H1 (cell line): ENCODE data around the gene BCL2L11. TPM values are rescaled to one million over a fixed set of nuclear protein-coding genes. Genes with fewer than 3 reads are reported as not detected.
A peak's percentile ranks its signal among the peaks of the same experiment; 100 is the strongest.

Experiments
- CTCF ChIA-PET: fragments of 300-600 bp; sonication (Branson Sonifier 250); formaldehyde crosslinking; loops from one replicate; lab custom pipeline; 2021; ENCODE audit not compliant: partially characterized antibody; lab: Charles Lee
- POLR2A ChIA-PET: fragments of 300-600 bp; sonication (Branson Sonifier 250); formaldehyde crosslinking; loops from one replicate; lab custom pipeline; 2021; ENCODE audit warnings: inconsistent platforms; ENCODE audit not compliant: partially characterized antibody; lab: Charles Lee
- DNase-seq, 2 experiments: peaks; one replicate each; pipeline versions ENCODE4 v3.0.0 to v3.0.0-alpha.2; 2010 to 2022; ENCODE audit warnings: low spot score in 2 of 2, low read depth in 1 of 2, mixed read lengths in 1 of 2
- FAIRE-seq: peaks from 2 replicates; lab custom pipeline; 2011; peaks lifted over from hg19 to GRCh38; lab: Jason Lieb, UNC
- H2AFZ ChIP-seq: 2 replicates; pipeline ENCODE4 v1.8.1; 2012; ENCODE audit warnings: low read length, inconsistent platforms
- H2AK5ac ChIP-seq: 2 replicates; pipeline ENCODE4 v1.6.1; 2013; ENCODE audit warnings: low read depth, low read length
- H2BK120ac ChIP-seq: replicated peaks from 2 replicates; pipeline ENCODE3; 2013; ENCODE audit warnings: low read depth, low read length, inconsistent platforms
- H2BK12ac ChIP-seq: 2 replicates; pipeline ENCODE4 v1.6.1; 2013; ENCODE audit warnings: low read depth, low read length
- H2BK15ac ChIP-seq: 2 replicates; pipeline ENCODE4 v1.6.1; 2013; ENCODE audit warnings: low read length
- H2BK20ac ChIP-seq: 2 replicates; pipeline ENCODE4 v1.6.1; 2013; ENCODE audit warnings: low read length
- H2BK5ac ChIP-seq: 2 replicates; pipeline ENCODE4 v1.6.1; 2013; ENCODE audit warnings: low read depth, low read length
- H3K14ac ChIP-seq: 2 replicates; pipeline ENCODE4 v1.6.1; 2013; ENCODE audit warnings: inconsistent platforms; ENCODE audit not compliant: insufficient read length
- H3K18ac ChIP-seq: 2 replicates; pipeline ENCODE4 v1.6.1; 2013; ENCODE audit warnings: low read length; ENCODE audit errors: extremely low read depth
- H3K23ac ChIP-seq: 2 replicates; pipeline ENCODE4 v1.6.1; 2013; ENCODE audit warnings: inconsistent platforms; ENCODE audit not compliant: insufficient read length
- H3K23me2 ChIP-seq: 2 replicates; pipeline ENCODE4 v1.6.1; 2013; ENCODE audit warnings: low read depth, low read length
- H3K27ac ChIP-seq: 2 replicates; pipeline ENCODE4 v1.6.1; 2011; ENCODE audit warnings: low read depth, low read length, inconsistent platforms
- H3K27me3 ChIP-seq, 4 experiments: replicated peaks in 1 of 4; 1 replicate in 1 of 4; 2 replicates in 3 of 4; pipeline versions ENCODE4 v1.6.1 to v1.8.1; 2011 to 2013; ENCODE audit warnings: low read length in 3 of 4, mild to moderate bottlenecking in 3 of 4, inconsistent platforms in 2 of 4, mixed read lengths in 2 of 4, moderate library complexity in 1 of 4; ENCODE audit not compliant: control insufficient read depth in 3 of 4, insufficient read depth in 3 of 4; ENCODE audit errors: extremely low read depth in 1 of 4
- H3K36me3 ChIP-seq, 4 experiments: 2 replicates each; pipeline versions ENCODE4 v1.6.1 to v1.8.1; 2011 to 2013; ENCODE audit warnings: mild to moderate bottlenecking in 4 of 4, low read length in 3 of 4, moderate library complexity in 2 of 4, control low read depth in 1 of 4, inconsistent platforms in 1 of 4; ENCODE audit not compliant: insufficient read depth in 4 of 4, control insufficient read depth in 2 of 4
- H3K4ac ChIP-seq: replicated peaks from 2 replicates; pipeline ENCODE3; 2013; ENCODE audit warnings: low read length, low read depth, mixed read lengths, inconsistent platforms; ENCODE audit not compliant: insufficient read length
- H3K4me1 ChIP-seq, 4 experiments: replicated peaks in 1 of 4; 1 replicate in 1 of 4; 2 replicates in 3 of 4; pipeline versions ENCODE4 v1.6.1 to v1.8.1; 2011 to 2013; ENCODE audit warnings: low read length in 3 of 4, inconsistent platforms in 2 of 4, mixed read lengths in 1 of 4; ENCODE audit not compliant: insufficient read depth in 4 of 4, control insufficient read depth in 3 of 4
- H3K4me2 ChIP-seq, 2 experiments: 2 replicates each; pipeline versions ENCODE4 v1.6.1 to v1.8.1; 2011 to 2013; ENCODE audit warnings: low read depth in 2 of 2, low read length in 2 of 2, control low read depth in 1 of 2, inconsistent platforms in 1 of 2, mild to moderate bottlenecking in 1 of 2; ENCODE audit not compliant: insufficient read depth in 1 of 2
- H3K4me3 ChIP-seq, 4 experiments: fragments of 200-600, 300-600 bp in 1 of 4; sonication (generic), shearing (Covaris generic), sonication (Bioruptor Twin) in 1 of 4; 2 replicates each; pipeline versions ENCODE4 v1.5.1 to v1.8.1; 2011 to 2016; ENCODE audit warnings: low read length in 4 of 4, low read depth in 3 of 4, control low read depth in 2 of 4, inconsistent platforms in 2 of 4, mild to moderate bottlenecking in 2 of 4, mixed read lengths in 1 of 4, moderate library complexity in 1 of 4; ENCODE audit not compliant: insufficient read depth in 2 of 4; ENCODE audit errors: extremely low read depth in 1 of 4
- H3K56ac ChIP-seq: replicated peaks from 2 replicates; pipeline ENCODE3; 2013; ENCODE audit warnings: low read depth, mild to moderate bottlenecking, mixed read lengths, low read length, inconsistent platforms; ENCODE audit not compliant: insufficient read length
- H3K79me1 ChIP-seq: 2 replicates; pipeline ENCODE4 v1.6.1; 2013; ENCODE audit warnings: low read depth, low read length, control low read depth
- H3K79me2 ChIP-seq, 2 experiments: 2 replicates each; pipeline versions ENCODE4 v1.6.1 to v1.8.1; 2012 to 2013; ENCODE audit warnings: low read length in 2 of 2, mild to moderate bottlenecking in 2 of 2, inconsistent platforms in 1 of 2; ENCODE audit not compliant: insufficient read depth in 2 of 2, control insufficient read depth in 1 of 2
- H3K9ac ChIP-seq, 4 experiments: replicated peaks in 1 of 4; 1 replicate in 1 of 4; 2 replicates in 3 of 4; pipeline versions ENCODE4 v1.6.1 to v1.8.1; 2011 to 2013; ENCODE audit warnings: low read depth in 3 of 4, low read length in 3 of 4, control low read depth in 2 of 4, mild to moderate bottlenecking in 2 of 4, moderate library complexity in 2 of 4, inconsistent platforms in 1 of 4; ENCODE audit errors: extremely low read depth in 1 of 4
- H3K9me3 ChIP-seq, 2 experiments: 2 replicates each; pipeline versions ENCODE4 v1.6.1 to v1.8.1; 2012 to 2013; ENCODE audit warnings: mild to moderate bottlenecking in 2 of 2, moderate library complexity in 2 of 2, control low read depth in 1 of 2, inconsistent platforms in 1 of 2, low read depth in 1 of 2, low read length in 1 of 2, mixed read lengths in 1 of 2; ENCODE audit not compliant: insufficient read depth in 2 of 2
- H4K20me1 ChIP-seq, 2 experiments: replicated peaks in 1 of 2; 2 replicates each; pipeline versions ENCODE3 to v1.8.1; 2011 to 2013; ENCODE audit warnings: inconsistent platforms in 2 of 2, low read length in 2 of 2, mild to moderate bottlenecking in 1 of 2; ENCODE audit not compliant: insufficient read depth in 2 of 2, control insufficient read depth in 1 of 2
- H4K5ac ChIP-seq: 2 replicates; pipeline ENCODE4 v1.6.1; 2013; ENCODE audit warnings: low read length, low read depth, mixed read lengths, inconsistent platforms; ENCODE audit not compliant: insufficient read length
- H4K8ac ChIP-seq: 2 replicates; pipeline ENCODE4 v1.8.0; 2013; ENCODE audit warnings: mild to moderate bottlenecking, moderate library complexity, low read length, inconsistent platforms; ENCODE audit not compliant: insufficient read depth; ENCODE audit errors: extremely low read depth
- H4K91ac ChIP-seq: replicated peaks from 2 replicates; pipeline ENCODE3; 2013; ENCODE audit warnings: low read length, mixed read lengths, inconsistent platforms; ENCODE audit not compliant: insufficient read length
- CHD2 ChIP-seq: IDR thresholded peaks from 2 replicates; pipeline ENCODE4 v1.6.1; 2012; ENCODE audit warnings: low read length, improper control_type of control experiment
- EP300 ChIP-seq, 2 experiments: IDR thresholded peaks; 1 replicate in 1 of 2; 2 replicates in 1 of 2; pipeline ENCODE4 v1.6.1; 2011 to 2012; ENCODE audit warnings: low read depth in 2 of 2, low read length in 2 of 2, mild to moderate bottlenecking in 2 of 2, borderline replicate concordance in 1 of 2, inconsistent platforms in 1 of 2, moderate library complexity in 1 of 2
- TCF12 ChIP-seq: IDR thresholded peaks from 2 replicates; pipeline ENCODE4 v1.6.1; 2011; ENCODE audit warnings: low read depth, mild to moderate bottlenecking, low read length
- WGBS, 2 experiments: shearing (Covaris generic) in 1 of 2; methylation state at CpG; one replicate each; pipeline versions ENCODE4 v1.1.6 to v1.1.7; 2013 to 2015; ENCODE audit warnings: low lambda C conversion rate in 2 of 2, mixed read lengths in 2 of 2, inconsistent platforms in 1 of 2, low coverage in 1 of 2, missing lambda C conversion rate in 1 of 2; ENCODE audit not compliant: insufficient replicate concordance in 2 of 2, insufficient coverage in 1 of 2, insufficient read length in 1 of 2; ENCODE audit errors: extremely low coverage in 1 of 2, missing lambda C conversion rate in 1 of 2; 5-methylcytosine and 5-hydroxymethylcytosine counted together
- polyA plus RNA-seq, 7 experiments: library from polyadenylated mRNA; depleted of rRNA in 3 of 7; stranded (reverse) in 5 of 7; unstranded in 2 of 7; fragments of >200 nt in 5 of 7; fragments of 200-250 nt in 2 of 7; gene quantifications; 1 replicate in 5 of 7; 2 replicates in 1 of 7; 4 replicates in 1 of 7; pipeline versions ENCODE4 v1.2.1 to v1.2.3, GENCODE V29; 2011 to 2013; ENCODE audit warnings: missing spikeins in 2 of 7, mixed read lengths in 2 of 7
- total RNA-seq: library from RNA; stranded (reverse); fragmentation: NEBNext Ultra II Directional; extraction: Animal tissue kit (Norgen Biotek cat#: 25700); gene quantifications from 2 replicates; pipeline ENCODE4 v1.2.1, GENCODE V29; 2021

BCL2L11 gene
- total and polyA plus RNA-seq, 2 of the 8 experiments (the other 6 are each of a cell fraction or from before 2014, with no cell fraction given) = 7.5 to 22.9 TPM

GRCh38 chr2:111190816-111191540, 70.3 kb downstream of the BCL2L11 start:
- no peak overlapping the region for H4K8ac ChIP-seq
- POLR2A ChIA-PET = interaction anchor here (1.2 kb wide), 1 partner anchor 70 kb away, joined by 3 read pairs; the partner anchor contains the start of gene BCL2L11
- 92% methylated on average over 7 of the region's 7 CpGs; no CpG with 5 or more reads in 1 of the 2 experiments for WGBS, 2 experiments
- H3K4me3 ChIP-seq = no peak overlapping the region
- H3K4me2 ChIP-seq = no peak overlapping the region
- H3K9ac ChIP-seq = no peak overlapping the region
- TF ChIP-seq EP300 (IDR thresholded peaks at IDR 0.05; ENCODE audit: borderline replicate concordance in 1 of 2, low read depth in 2 of 2, low read length in 2 of 2) (no peak), CHD2 (no peak), TCF12 (no peak)
- CTCF ChIA-PET = interaction anchor here (0.8 to 1.5 kb wide), 2 partner anchors 15 to 73 kb away, joined by 3 to 5 read pairs; no protein-coding TSS in a partner anchor
- H3K4ac ChIP-seq = no peak overlapping the region
- H3K79me1 ChIP-seq = no peaks in the 10 kb centered on the region
- no peak overlapping the region for H2BK5ac ChIP-seq
- H3K27ac ChIP-seq = no peak overlapping the region
- no peak overlapping the region for H3K23ac ChIP-seq
- H3K23me2 ChIP-seq = no peaks in the 10 kb centered on the region
- no peak overlapping the region for H3K14ac ChIP-seq
- no peak overlapping the region for H4K5ac ChIP-seq
- H4K91ac ChIP-seq = no peak overlapping the region
- H2BK15ac ChIP-seq = no peak overlapping the region
- H4K20me1 ChIP-seq = no peaks in the 10 kb centered on the region
- H3K9me3 ChIP-seq = no peaks in the 10 kb centered on the region
- DNase-seq (peak in 1 of 2 experiments; percentile 33), FAIRE-seq (no peak)
- no peaks in the 10 kb centered on the region for H3K36me3 ChIP-seq
- H2AFZ ChIP-seq = no peak overlapping the region
- H3K79me2 ChIP-seq = no peaks in the 10 kb centered on the region
- no peaks in the 10 kb centered on the region for H3K27me3 ChIP-seq
- no peak overlapping the region for H2BK12ac ChIP-seq
- H3K18ac ChIP-seq = no peak overlapping the region
- H3K4me1 ChIP-seq = no peaks in the 10 kb centered on the region; a peak in 1 of 7 replicates
- no peak overlapping the region for H3K56ac ChIP-seq
- no peak overlapping the region for H2BK20ac ChIP-seq
- no peak overlapping the region for H2AK5ac ChIP-seq
- H2BK120ac ChIP-seq = no peak overlapping the region
